Sigmoid colon (tissue), 7 donors: ENCODE measurements around the gene HIVEP1. TPM values are rescaled to one million over a fixed set of nuclear protein-coding genes. Genes with fewer than 3 reads are reported as not detected.
A peak's percentile ranks its signal among the peaks of the same experiment; 100 is the strongest.
"Not testable (repeated sequence)": the region's sequence is repeated elsewhere in the genome, so short reads cannot be mapped to it uniquely, and the experiment has no call there.

ENCODE experiments used
- DNase-seq: peaks from one replicate; pipeline ENCODE4 v3.0.0-alpha.2; 2019
- H3K27ac ChIP-seq, 4 donors: fragments of 200-600 bp; sonication (generic); one replicate each; pipeline ENCODE4 v1.5.1; 2016 to 2019; ENCODE audit warnings: mild to moderate bottlenecking in 1 of 4
- H3K27me3 ChIP-seq, 3 donors: fragments of 200-600 bp; sonication (generic); one replicate each; pipeline ENCODE4 v1.5.1; 2019; ENCODE audit warnings: mild to moderate bottlenecking in 1 of 3
- H3K36me3 ChIP-seq, 4 donors: fragments of 200-600 bp; sonication (generic); one replicate each; pipeline ENCODE4 v1.5.1; 2016 to 2019
- H3K4me1 ChIP-seq, 4 donors: fragments of 200-600 bp; sonication (generic); one replicate each; pipeline ENCODE4 v1.5.1; 2017 to 2019
- H3K4me3 ChIP-seq, 4 donors: fragments of 200-600 bp; sonication (generic); one replicate each; pipeline ENCODE4 v1.5.1; 2017 to 2019; ENCODE audit warnings: mild to moderate bottlenecking in 2 of 4, moderate library complexity in 1 of 4
- H3K9me3 ChIP-seq, 4 donors: fragments of 200-600 bp in 3 of 4; sonication (generic) in 3 of 4; one replicate each; pipeline versions ENCODE4 v1.5.1 to v1.6.1; 2013 to 2019
- EP300 ChIP-seq, 4 donors: sonication (generic); formaldehyde crosslinking; IDR thresholded peaks; one replicate each; pipeline ENCODE4 v1.6.1; 2017; ENCODE audit warnings: antibody characterized with exemption in 4 of 4
- POLR2A ChIP-seq, 2 donors: fragments of 450-650 bp; IDR thresholded peaks; one replicate each; pipeline ENCODE4 v1.6.1; 2016; ENCODE audit warnings: antibody characterized with exemption in 2 of 2, mild to moderate bottlenecking in 2 of 2, moderate library complexity in 2 of 2
- POLR2AphosphoS5 ChIP-seq, 4 donors: sonication (generic); formaldehyde crosslinking; IDR thresholded peaks; one replicate each; pipeline ENCODE4 v1.6.1; 2017; ENCODE audit warnings: antibody characterized with exemption in 4 of 4
- WGBS, 2 donors: extraction: QIAGEN DNeasy Blood & Tissue Kit; methylation state at CpG; one replicate each; pipeline ENCODE4 v1.1.7; 2013; 5-methylcytosine and 5-hydroxymethylcytosine counted together
- intact Hi-C: fragments of 100-400 bp; cut with DNase I; formaldehyde crosslinking; loops from one replicate; pipeline ENCODE4 v1.15.1; 2023
- polyA plus RNA-seq, 3 donors: library from polyadenylated mRNA; stranded (reverse); fragments of 200-250 nt; gene quantifications; one replicate each; pipeline ENCODE4 v1.2.3, GENCODE V29; 2013
- total RNA-seq, 4 donors: library from RNA; depleted of rRNA; stranded (reverse); fragments of >200 nt; gene quantifications; one replicate each; pipeline ENCODE4 v1.1.0, GENCODE V29; 2016
- TF ChIP-seq, protein P1 (sequence below), 4 experiments: fragments of 450-650 bp in 3 of 4; fragments of 200-600 bp in 1 of 4; IDR thresholded peaks; one replicate each; pipeline ENCODE4 v1.5.1; 2016 to 2019; ENCODE audit warnings: antibody characterized with exemption in 4 of 4, mild to moderate bottlenecking in 3 of 4, moderate library complexity in 2 of 4
- donor health status: healthy with polysubstance abuse.
- donor health status: Bipolar disorder and iron deficiency.
- donor health status: healthy.

HIVEP1 gene
- total and polyA plus RNA-seq, 7 donors = 4.6 to 28.5 (median 13.2) TPM

DNA sequence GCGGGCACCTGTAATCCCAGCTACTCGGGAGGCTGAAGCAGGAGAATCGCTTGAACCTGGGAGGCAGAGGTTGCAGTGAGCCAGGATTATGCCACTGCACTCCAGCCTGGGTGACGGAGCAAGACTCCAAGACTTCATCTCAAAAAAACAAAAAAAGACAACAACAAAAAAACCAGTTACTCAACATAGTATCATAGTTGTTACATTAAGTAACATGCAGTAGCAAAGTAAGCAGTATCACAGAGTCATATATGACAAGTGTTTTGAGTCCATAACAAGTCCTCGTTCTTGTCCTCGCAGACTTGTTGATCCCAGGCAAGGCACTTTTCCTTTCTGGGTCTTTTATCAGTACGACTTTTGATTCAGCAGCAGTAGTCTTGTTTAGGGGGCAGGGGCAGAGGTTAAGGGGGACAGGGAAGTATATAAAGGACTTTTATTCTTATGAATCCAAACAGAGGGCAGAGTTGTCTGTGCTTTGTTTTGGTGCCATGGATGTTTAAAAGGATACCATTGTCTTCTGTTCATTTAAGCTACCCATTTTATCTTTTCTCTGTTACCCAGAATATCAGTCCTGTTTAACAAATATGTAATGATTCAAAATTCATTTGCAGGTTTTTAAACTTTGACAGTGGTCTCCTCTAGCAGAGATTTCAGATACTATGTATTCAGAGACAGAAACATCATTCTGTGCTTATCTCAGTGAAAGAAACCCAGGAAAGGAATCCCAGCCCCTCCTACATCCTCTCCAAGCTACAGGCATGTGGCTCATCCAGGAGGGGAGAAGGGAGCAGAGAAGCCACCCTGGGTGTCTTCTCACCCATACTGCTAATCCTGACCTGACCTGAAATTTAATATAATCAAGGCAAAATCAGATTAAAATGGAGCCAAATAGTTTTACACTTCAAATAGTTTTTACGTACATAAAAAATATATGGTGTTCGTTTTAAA lies 140.2 kb downstream of the HIVEP1 start:
- Histone ChIP-seq H3K27ac (no peak overlapping the region), H3K4me1 (peaks cover 0 to 19% (median 5%) of the 10 kb centered on the region in 4 donors), H3K27me3 (no peaks in the 10 kb centered on the region), H3K9me3 (no peaks in the 10 kb centered on the region), H3K4me3 (no peak overlapping the region), H3K36me3 (no peaks in the 10 kb centered on the region)
- WGBS, 2 donors = 85% methylated on average over 9 of the region's 9 CpGs
- DNase-seq = no peak
- no peak for TF ChIP-seq POLR2A (IDR thresholded peaks at IDR 0.05)
- no peak for TF ChIP-seq EP300 (IDR thresholded peaks at IDR 0.05)
- TF ChIP-seq, protein P1, sequence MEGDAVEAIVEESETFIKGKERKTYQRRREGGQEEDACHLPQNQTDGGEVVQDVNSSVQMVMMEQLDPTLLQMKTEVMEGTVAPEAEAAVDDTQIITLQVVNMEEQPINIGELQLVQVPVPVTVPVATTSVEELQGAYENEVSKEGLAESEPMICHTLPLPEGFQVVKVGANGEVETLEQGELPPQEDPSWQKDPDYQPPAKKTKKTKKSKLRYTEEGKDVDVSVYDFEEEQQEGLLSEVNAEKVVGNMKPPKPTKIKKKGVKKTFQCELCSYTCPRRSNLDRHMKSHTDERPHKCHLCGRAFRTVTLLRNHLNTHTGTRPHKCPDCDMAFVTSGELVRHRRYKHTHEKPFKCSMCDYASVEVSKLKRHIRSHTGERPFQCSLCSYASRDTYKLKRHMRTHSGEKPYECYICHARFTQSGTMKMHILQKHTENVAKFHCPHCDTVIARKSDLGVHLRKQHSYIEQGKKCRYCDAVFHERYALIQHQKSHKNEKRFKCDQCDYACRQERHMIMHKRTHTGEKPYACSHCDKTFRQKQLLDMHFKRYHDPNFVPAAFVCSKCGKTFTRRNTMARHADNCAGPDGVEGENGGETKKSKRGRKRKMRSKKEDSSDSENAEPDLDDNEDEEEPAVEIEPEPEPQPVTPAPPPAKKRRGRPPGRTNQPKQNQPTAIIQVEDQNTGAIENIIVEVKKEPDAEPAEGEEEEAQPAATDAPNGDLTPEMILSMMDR (IDR thresholded peaks at IDR 0.05) = no peak
- no peak for TF ChIP-seq POLR2AphosphoS5 (IDR thresholded peaks at IDR 0.05)
- intact Hi-C loops = loop anchor here (5.0 to 10.0 kb wide), 2 partner anchors 80 to 453 kb away; no protein-coding TSS in a partner anchor

DNA sequence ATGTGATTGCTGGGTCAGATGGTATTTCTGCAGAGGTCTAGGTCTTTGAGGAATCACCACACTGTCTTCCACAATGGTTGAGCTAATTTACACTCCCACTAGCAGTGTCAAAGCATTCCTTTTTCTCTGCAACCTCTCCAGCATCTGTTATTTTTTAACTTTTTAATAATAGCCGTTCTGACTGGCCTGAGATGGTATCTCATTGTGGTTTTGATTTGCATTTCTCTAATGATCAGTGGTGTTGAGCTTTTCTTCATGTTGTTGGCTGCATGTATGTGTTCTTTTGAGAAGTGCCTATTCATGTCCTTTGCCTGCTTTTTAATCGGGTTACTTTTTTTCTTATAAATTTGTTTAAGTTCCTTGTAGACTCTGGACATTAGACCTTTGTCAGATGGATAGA lies 143.7 kb downstream of the HIVEP1 start:
- H3K27me3 ChIP-seq, H3K4me3 ChIP-seq, H3K4me1 ChIP-seq, DNase-seq, H3K36me3 ChIP-seq, H3K9me3 ChIP-seq, H3K27ac ChIP-seq: not testable (repeated sequence)
- 84 to 93% methylated on average over 2 of the region's 2 CpGs for WGBS, 2 donors
- intact Hi-C loops = loop anchor here (10.0 kb wide), 1 partner anchor 449 kb away; no protein-coding TSS in a partner anchor

DNA sequence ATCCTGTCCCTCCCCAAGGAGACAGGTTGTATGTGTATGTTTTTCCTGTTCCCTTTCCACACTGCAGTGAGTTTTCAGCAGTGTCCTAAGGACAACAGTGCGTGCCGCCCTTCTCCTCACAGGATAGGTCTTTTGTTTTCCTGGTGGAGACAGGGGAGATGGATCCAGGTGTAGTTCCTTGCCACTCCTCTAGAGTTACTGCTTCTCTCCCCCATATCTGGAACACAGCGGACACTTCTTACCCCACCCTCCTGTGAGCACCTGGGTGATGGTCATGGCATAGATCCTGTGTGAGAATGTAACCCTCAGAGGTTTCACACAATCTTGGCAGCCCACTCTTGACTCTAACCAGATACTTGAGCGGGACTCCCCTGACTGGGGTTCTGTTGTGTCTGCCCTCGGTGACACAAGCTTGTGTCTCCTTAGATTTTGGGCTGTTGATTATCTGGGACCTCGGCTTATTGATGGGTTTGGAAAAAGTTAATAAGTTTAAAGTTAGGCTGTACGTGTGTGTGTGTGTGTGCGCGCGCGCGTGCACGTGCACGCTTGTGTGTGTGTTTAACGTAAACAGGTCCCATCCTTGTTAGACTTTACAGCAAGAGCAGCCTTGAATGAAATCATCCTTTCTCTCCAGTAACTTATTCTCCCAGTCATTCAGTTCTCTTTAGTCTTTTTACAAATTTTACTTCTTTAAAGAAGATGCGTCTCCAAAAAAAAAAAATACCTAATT lies 146.7 kb downstream of the HIVEP1 start:
- Histone ChIP-seq H3K9me3 (no peaks in the 10 kb centered on the region), H3K4me3 (no peak overlapping the region), H3K36me3 (peaks cover 0 to 26% (median 5%) of the 10 kb centered on the region in 4 donors), H3K27me3 (no peaks in the 10 kb centered on the region), H3K27ac (no peak overlapping the region), H3K4me1 (peaks cover 0 to 6% (median 0%) of the 10 kb centered on the region in 4 donors)
- DNase-seq = no peak
- WGBS, 2 donors = 97 to 98% methylated on average over 16 of the region's 16 CpGs
- intact Hi-C loops = loop anchor here (10.0 kb wide), 1 partner anchor 446 kb away; no protein-coding TSS in a partner anchor
- TF ChIP-seq EP300 (IDR thresholded peaks at IDR 0.05) (no peak), POLR2A (IDR thresholded peaks at IDR 0.05) (no peak), POLR2AphosphoS5 (IDR thresholded peaks at IDR 0.05) (no peak)
- TF ChIP-seq, protein P1 (IDR thresholded peaks at IDR 0.05) = no peak

DNA sequence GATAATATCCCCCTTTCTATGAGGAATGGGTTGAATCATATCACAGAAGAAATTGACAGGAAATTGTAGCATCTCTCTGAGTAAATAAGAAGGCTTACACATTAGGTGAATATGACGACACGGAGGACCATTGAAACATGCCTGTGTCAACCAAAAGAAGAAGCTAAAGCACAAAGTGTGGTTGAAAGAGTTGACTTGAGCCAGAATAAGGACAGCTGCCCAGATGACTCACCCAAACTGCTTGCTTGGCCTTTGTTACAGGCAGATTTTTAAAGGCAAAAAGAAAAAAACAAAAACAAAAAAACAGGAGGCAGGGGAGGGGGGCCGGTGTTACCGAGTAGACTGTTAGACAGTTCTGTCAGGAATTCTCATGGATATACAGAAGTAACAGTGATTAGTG lies 148.2 kb downstream of the HIVEP1 start:
- Histone ChIP-seq H3K9me3 (no peaks in the 10 kb centered on the region), H3K4me1 (peaks cover 0 to 6% (median 0%) of the 10 kb centered on the region in 4 donors), H3K36me3 (peaks cover 0 to 33% (median 7%) of the 10 kb centered on the region in 4 donors), H3K27me3 (no peaks in the 10 kb centered on the region), H3K27ac (peak overlapping the region in 3 of 4 donors; percentile 1 to 35 (median 3)), H3K4me3 (no peak overlapping the region)
- 76 to 81% methylated on average over 4 of the region's 4 CpGs for WGBS, 2 donors
- TF ChIP-seq EP300 (IDR thresholded peaks at IDR 0.05) (no peak), POLR2AphosphoS5 (IDR thresholded peaks at IDR 0.05) (no peak), POLR2A (IDR thresholded peaks at IDR 0.05) (no peak)
- TF ChIP-seq, protein P1 (IDR thresholded peaks at IDR 0.05) = no peak
- peak; percentile 70 for DNase-seq
- intact Hi-C loops = no loop called here

DNA sequence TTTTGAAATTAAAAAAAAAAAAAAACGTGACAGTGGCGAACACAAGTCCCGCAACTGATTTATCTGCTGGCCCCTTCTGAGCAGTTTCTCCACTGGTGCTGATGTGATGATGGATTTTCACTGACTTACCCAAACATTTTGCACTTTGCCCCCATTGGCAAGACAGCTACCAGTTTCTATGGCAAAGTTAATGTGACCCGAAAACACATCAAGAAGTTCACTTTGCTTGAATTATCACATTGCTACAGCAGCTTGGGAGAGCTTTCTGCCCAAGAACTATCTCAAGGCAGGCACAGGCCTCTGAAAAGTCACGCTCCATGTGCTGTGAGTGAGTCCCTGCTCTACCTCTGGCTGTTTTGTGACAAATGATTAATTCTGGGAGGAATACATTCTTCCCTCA lies 150.1 kb downstream of the HIVEP1 start:
- no peaks in the 10 kb centered on the region for H3K9me3 ChIP-seq
- TF ChIP-seq POLR2AphosphoS5 (IDR thresholded peaks at IDR 0.05) (no peak), EP300 (IDR thresholded peaks at IDR 0.05) (no peak), POLR2A (IDR thresholded peaks at IDR 0.05) (no peak)
- TF ChIP-seq, protein P1 (IDR thresholded peaks at IDR 0.05) = no peak
- no peaks in the 10 kb centered on the region for H3K27me3 ChIP-seq
- H3K27ac ChIP-seq = no peak overlapping the region
- intact Hi-C loops = no loop called here
- no peak overlapping the region for H3K4me3 ChIP-seq
- H3K36me3 ChIP-seq = peaks cover 0 to 33% (median 7%) of the 10 kb centered on the region in 4 donors
- 95 to 97% methylated on average over 5 of the region's 5 CpGs for WGBS, 2 donors
- H3K4me1 ChIP-seq = peaks cover 0 to 6% (median 0%) of the 10 kb centered on the region in 4 donors
- no peak for DNase-seq
